ENCODE results near the gene GRAP. TPM values are rescaled to one million over a fixed set of nuclear protein-coding genes. Genes with fewer than 3 reads are reported as not detected.

GRAP gene
- total RNA-seq, 1 donor from 2014 or later, result 1.8 TPM

DNA sequence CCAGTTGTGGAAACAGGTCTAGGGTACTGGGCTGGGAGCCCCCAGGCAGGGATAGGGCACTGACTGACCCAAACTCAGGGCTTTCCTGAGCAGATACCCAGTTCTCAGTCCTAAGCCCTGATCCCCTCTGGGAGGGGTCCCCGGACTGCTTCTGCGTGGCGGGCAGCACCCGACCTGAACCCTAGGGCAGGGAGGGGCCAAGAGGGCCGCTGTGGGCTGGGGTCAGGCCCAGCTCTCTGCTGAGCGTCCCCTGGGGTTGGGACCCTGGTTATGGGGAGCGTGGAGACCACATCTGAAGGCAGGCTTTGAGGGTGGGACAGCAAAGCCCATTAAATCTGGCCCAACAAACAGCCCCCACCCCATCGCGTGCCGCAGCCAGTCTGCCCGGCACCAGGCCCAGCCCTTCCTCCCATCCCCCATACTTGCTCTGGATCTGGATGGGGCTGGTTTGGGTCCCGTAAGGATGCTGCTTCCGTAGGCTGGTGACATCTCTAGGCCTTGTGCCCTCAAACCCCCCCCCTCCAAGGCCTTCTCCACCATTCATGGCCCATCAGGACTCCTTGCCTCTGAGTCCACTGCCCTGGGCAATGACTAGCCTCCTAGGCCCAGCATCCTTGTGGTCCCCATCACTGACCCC, 41.5 kb downstream of the GRAP start:
- Histone ChIP-seq H3K4me1 (peaks cover 5 to 7% of the 10 kb centered on the region in 2 donors), H3K36me3 (no peaks in the 10 kb centered on the region), H3K9me3 (no peaks in the 10 kb centered on the region), H3K27me3 (no peaks in the 10 kb centered on the region), H3K4me3 (peak overlapping the region; percentile 62 to 86), H3K27ac (peak overlapping the region; percentile 73 to 76)
- TF ChIP-seq, protein P1, sequence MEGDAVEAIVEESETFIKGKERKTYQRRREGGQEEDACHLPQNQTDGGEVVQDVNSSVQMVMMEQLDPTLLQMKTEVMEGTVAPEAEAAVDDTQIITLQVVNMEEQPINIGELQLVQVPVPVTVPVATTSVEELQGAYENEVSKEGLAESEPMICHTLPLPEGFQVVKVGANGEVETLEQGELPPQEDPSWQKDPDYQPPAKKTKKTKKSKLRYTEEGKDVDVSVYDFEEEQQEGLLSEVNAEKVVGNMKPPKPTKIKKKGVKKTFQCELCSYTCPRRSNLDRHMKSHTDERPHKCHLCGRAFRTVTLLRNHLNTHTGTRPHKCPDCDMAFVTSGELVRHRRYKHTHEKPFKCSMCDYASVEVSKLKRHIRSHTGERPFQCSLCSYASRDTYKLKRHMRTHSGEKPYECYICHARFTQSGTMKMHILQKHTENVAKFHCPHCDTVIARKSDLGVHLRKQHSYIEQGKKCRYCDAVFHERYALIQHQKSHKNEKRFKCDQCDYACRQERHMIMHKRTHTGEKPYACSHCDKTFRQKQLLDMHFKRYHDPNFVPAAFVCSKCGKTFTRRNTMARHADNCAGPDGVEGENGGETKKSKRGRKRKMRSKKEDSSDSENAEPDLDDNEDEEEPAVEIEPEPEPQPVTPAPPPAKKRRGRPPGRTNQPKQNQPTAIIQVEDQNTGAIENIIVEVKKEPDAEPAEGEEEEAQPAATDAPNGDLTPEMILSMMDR (IDR thresholded peaks at IDR 0.05), result no peak
- DNase-seq (ENCODE audit: low spot score in 2 of 2), result no peak
- intact Hi-C loops (cut with DNase I), result loop anchor here (5.0 kb wide), 1 partner anchor 43 kb away; no protein-coding TSS in a partner anchor

DNA sequence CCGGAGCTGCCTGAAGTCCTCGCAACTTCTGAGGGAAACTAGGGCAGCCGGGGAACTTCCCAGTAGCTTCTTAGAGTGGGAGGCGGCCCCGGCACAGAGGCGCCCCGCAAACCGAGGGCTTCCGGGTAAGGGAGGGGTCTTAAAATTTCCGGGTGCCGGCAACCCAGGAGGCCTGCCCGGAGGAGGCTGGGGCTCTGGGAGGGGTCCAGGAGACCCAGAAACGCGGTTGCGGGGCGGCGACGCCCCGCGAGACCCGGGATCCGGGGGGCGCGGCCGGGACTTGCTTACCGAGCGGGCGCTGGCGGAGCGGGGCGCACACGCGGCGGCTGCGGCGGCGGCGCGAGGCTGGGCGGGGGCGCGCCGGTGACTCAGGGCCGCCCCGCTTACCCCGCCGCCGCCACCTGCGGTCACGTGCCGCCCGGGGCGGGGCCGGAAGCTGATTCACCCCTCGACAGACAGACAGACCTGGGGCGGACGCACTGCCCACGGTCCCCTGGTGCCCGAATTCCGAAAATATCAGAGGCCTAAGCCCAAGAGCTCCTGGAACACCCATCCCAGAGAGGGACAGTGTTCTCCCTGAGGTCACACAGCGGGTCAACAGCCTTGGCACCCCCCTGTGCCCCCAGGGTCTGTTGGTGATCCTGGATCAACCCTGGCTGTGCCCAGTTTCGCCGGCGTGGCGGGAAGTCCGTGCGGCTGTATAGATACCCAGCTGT, 42.2 kb downstream of the GRAP start, which contains the start of gene FAM83G:
Gene FAM83G, minus strand, starts transcription at position 344 of the 716 bp plus-strand sequence. CDS start 723 bp downstream, outside the sequence.
- H3K27me3 ChIP-seq, result no peaks in the 10 kb centered on the region
- no peaks in the 10 kb centered on the region for H3K9me3 ChIP-seq
- H3K4me3 ChIP-seq, result peak within 1 kb of the TSS; percentile 62 to 86
- DNase-seq (ENCODE audit: low spot score in 2 of 2), result peak; percentile 71 to 92
- intact Hi-C loops (cut with DNase I), result loop anchor here (5.0 kb wide), 2 partner anchors 42 to 147 kb away; partner anchors contain the start of gene PRPSAP2
- H3K27ac ChIP-seq, result peak within 1 kb of the TSS; percentile 81 to 85
- H3K36me3 ChIP-seq, result no peaks in the 10 kb centered on the region
- H3K4me1 ChIP-seq, result peaks cover 5 to 7% of the 10 kb centered on the region in 2 donors
- TF ChIP-seq, protein P1 (IDR thresholded peaks at IDR 0.05), result no peak

DNA sequence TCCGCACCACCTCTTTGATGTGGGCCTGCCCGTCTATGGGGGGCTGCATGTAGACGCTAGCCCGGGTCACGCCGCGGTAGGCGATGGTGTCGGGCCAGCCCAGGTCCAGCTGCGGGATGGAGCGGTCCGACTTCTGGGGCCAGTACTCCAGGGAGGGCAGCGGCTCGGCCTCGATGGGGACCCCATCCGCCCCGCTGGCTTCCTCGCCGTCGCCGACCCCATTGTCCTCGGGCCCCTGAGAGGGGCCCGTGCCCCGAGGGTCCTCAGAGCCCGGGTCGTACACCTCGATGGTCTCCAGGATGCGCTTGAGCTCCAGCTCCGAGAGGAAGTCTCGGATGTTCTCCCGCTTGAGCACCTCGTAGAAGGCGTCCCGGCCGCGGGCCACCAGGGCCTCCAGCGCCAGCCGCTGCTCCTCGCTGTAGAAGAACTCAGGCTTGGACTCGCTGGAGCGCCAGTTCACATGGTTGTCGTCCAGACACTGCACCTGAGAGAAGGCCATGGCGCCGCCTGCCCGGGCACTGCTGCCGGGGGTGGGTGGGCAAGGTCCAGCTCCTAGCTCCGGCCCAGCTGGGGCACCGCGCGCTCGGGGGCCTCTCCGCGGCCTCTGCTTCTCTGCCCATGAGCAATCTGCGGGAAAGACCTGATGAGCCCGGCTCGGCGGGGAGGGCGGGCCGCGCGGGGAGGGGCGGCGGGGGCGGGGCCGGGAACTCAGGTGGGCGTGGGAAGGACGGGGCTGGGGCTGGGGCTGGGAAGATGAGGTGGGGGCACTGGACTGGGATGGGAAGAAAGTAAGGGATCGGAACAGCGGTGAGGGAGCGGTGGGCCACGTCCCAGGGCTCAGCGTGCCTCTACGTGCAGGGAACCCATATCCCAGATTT, 43.0 kb downstream of the GRAP start:
- H3K27ac ChIP-seq, result peak overlapping the region; percentile 81 to 85
- H3K36me3 ChIP-seq, result no peaks in the 10 kb centered on the region
- H3K9me3 ChIP-seq, result no peaks in the 10 kb centered on the region
- peaks cover 5 to 7% of the 10 kb centered on the region in 2 donors for H3K4me1 ChIP-seq
- intact Hi-C loops (cut with DNase I), result loop anchor here (5.0 kb wide), 1 partner anchor 146 kb away; the partner anchor contains the start of gene PRPSAP2
- H3K27me3 ChIP-seq, result no peaks in the 10 kb centered on the region
- peak in 1 of 2 donors; percentile 73 for DNase-seq (ENCODE audit: low spot score in 2 of 2)
- peak overlapping the region; percentile 62 to 86 for H3K4me3 ChIP-seq
- TF ChIP-seq, protein P1 (IDR thresholded peaks at IDR 0.05), result no peak

DNA sequence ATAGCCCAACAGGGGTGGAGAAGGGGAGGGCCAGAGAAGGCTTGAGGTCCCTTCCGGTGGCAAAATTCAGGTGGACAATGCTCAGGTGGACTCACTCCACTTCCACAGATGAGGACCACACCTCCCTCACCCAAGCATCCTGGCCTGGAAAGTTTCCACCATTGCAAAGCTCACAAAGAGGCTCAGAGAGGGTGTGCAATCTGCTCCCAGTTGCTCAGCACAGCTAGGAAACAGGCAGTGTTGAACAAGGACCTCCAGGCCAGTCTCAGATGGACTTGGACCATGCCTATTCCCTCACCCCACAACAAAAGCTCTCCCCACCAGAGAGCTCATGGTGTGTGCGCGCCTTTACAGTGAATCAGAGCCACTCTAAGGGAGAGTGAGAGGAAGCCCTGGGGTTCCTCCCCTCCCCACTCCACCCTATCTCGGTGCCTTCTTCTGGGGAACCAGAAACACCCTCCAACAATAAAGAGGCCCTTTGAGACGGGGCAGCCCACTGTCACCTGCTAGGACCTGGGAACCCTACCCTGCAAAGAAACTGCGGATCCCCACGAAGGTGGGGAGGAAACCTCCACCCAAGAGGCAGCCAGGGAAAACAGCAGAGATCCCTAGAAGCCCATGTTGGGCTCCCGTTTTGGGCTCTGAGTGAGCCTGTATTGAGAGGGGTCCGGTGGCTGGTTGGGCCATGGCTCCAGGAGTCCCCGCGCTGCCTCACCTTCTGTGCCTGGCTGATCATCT, 43.8 kb downstream of the GRAP start:
- no peaks in the 10 kb centered on the region for H3K27me3 ChIP-seq
- no peaks in the 10 kb centered on the region for H3K9me3 ChIP-seq
- TF ChIP-seq, protein P1 (IDR thresholded peaks at IDR 0.05), result no peak
- peak overlapping the region; percentile 81 to 85 for H3K27ac ChIP-seq
- peak overlapping the region in 1 of 2 donors; percentile 86 for H3K4me3 ChIP-seq
- H3K36me3 ChIP-seq, result no peaks in the 10 kb centered on the region
- DNase-seq (ENCODE audit: low spot score in 2 of 2), result no peak
- peaks cover 5 to 7% of the 10 kb centered on the region in 2 donors for H3K4me1 ChIP-seq
- intact Hi-C loops (cut with DNase I), result loop anchor here (5.0 kb wide), 1 partner anchor 146 kb away; the partner anchor contains the start of gene PRPSAP2

Measured in ascending aorta (tissue), 2 donors.